GM12878 (cell line): Measurements from ENCODE around the gene PRDM16.

Experiments
- IKZF2 ChIP-seq, 2 experiments: fragments of 450-650 bp; IDR thresholded peaks; 2 replicates each; pipeline ENCODE4 v1.6.1; 2017; ENCODE audit warnings: mild to moderate bottlenecking in 2 of 2, moderate library complexity in 2 of 2
- RAD21 ChIP-seq: IDR thresholded peaks from 2 replicates; pipeline ENCODE4 v1.6.1; 2011; ENCODE audit warnings: mild to moderate bottlenecking, low read depth, low read length, moderate library complexity; ENCODE audit not compliant: insufficient read depth
- TF ChIP-seq, protein P1 (sequence below), 3 experiments: IDR thresholded peaks in 2 of 3; conservative IDR thresholded peaks in 1 of 3; 2 replicates each; pipeline ENCODE4 v1.5.1; 2011; ENCODE audit warnings: low read depth in 3 of 3, low read length in 3 of 3, mild to moderate bottlenecking in 3 of 3, control low read depth in 2 of 3, moderate library complexity in 2 of 3, inconsistent platforms in 1 of 3, mixed read lengths in 1 of 3; ENCODE audit not compliant: control insufficient read depth in 2 of 3, insufficient read depth in 1 of 3; ENCODE audit errors: extremely low read depth in 1 of 3

DNA sequence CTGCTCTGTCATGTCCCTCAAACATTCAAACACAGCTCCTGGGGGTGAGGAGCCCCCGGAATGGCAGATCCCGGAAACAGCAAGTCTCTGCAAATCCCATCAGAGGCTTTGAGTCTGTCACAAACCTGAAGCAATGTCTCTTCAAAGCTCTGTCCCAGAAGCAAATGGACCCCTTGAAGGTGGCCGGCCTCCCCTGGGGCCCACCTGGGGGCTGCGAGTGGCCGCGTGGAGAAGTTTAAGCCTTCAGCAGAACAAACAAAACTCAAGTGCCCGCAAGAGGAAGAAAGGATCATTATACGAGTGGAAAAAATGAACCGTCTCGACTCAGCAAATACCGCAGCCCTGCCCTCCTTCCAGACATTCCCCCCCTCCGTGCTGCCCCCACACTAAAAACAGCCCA lies 53.3 kb downstream of the PRDM16 start:
- no peak for TF ChIP-seq IKZF2 (IDR thresholded peaks at IDR 0.05)
- TF ChIP-seq, protein P1, sequence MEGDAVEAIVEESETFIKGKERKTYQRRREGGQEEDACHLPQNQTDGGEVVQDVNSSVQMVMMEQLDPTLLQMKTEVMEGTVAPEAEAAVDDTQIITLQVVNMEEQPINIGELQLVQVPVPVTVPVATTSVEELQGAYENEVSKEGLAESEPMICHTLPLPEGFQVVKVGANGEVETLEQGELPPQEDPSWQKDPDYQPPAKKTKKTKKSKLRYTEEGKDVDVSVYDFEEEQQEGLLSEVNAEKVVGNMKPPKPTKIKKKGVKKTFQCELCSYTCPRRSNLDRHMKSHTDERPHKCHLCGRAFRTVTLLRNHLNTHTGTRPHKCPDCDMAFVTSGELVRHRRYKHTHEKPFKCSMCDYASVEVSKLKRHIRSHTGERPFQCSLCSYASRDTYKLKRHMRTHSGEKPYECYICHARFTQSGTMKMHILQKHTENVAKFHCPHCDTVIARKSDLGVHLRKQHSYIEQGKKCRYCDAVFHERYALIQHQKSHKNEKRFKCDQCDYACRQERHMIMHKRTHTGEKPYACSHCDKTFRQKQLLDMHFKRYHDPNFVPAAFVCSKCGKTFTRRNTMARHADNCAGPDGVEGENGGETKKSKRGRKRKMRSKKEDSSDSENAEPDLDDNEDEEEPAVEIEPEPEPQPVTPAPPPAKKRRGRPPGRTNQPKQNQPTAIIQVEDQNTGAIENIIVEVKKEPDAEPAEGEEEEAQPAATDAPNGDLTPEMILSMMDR (IDR thresholded peaks at IDR 0.05 in 2 of 3, conservative IDR thresholded peaks at IDR 0.05 in 1 of 3; ENCODE audit: control insufficient read depth in 2 of 3, extremely low read depth in 1 of 3, insufficient read depth in 1 of 3, low read depth in 3 of 3, low read length in 3 of 3): no peak
- TF ChIP-seq RAD21: no peak
